Small intestine (tissue), 7 donors: ENCODE data around the gene FNTB. TPM values are rescaled to one million over a fixed set of nuclear protein-coding genes. Genes with fewer than 3 reads are reported as not detected.

ENCODE experiments used
- DNase-seq, 2 donors: peaks; one replicate each; pipeline versions ENCODE4 v3.0.0 to v3.0.0-alpha.2; 2013
- FAIRE-seq: peaks from 2 replicates; lab custom pipeline; 2012; peaks lifted over from hg19 to GRCh38; lab: Jason Lieb, UNC
- H3K27ac ChIP-seq, 3 donors: one replicate each; pipeline ENCODE4 v1.5.1; 2013; ENCODE audit warnings: low read length in 2 of 3, mild to moderate bottlenecking in 2 of 3, control low read depth in 1 of 3, inconsistent platforms in 1 of 3, low read depth in 1 of 3, moderate library complexity in 1 of 3
- H3K27me3 ChIP-seq, 3 donors: one replicate each; pipeline ENCODE4 v1.6.1; 2013; ENCODE audit warnings: low read length in 3 of 3, inconsistent platforms in 1 of 3; ENCODE audit not compliant: control insufficient read depth in 3 of 3, insufficient read depth in 3 of 3
- H3K36me3 ChIP-seq, 3 donors: one replicate each; pipeline ENCODE4 v1.6.1; 2013; ENCODE audit warnings: low read length in 3 of 3, inconsistent platforms in 1 of 3, low read depth in 1 of 3, mild to moderate bottlenecking in 1 of 3, moderate library complexity in 1 of 3; ENCODE audit not compliant: control insufficient read depth in 3 of 3, insufficient read depth in 2 of 3
- H3K4me1 ChIP-seq, 3 donors: one replicate each; pipeline ENCODE4 v1.6.1; 2013; ENCODE audit warnings: low read length in 2 of 3, inconsistent platforms in 1 of 3, low read depth in 1 of 3, mild to moderate bottlenecking in 1 of 3, moderate library complexity in 1 of 3; ENCODE audit not compliant: control insufficient read depth in 3 of 3, insufficient read depth in 2 of 3
- H3K4me3 ChIP-seq, 3 donors: one replicate each; pipeline ENCODE4 v1.5.1; 2013; ENCODE audit warnings: low read length in 3 of 3, control low read depth in 1 of 3, inconsistent platforms in 1 of 3, low read depth in 1 of 3, mild to moderate bottlenecking in 1 of 3, moderate library complexity in 1 of 3
- H3K9me3 ChIP-seq, 2 donors: one replicate each; pipeline ENCODE4 v1.6.1; 2013; ENCODE audit warnings: low read depth in 1 of 2, low read length in 1 of 2; ENCODE audit not compliant: control insufficient read depth in 2 of 2, insufficient read depth in 1 of 2
- WGBS, 3 donors: extraction: QIAGEN DNeasy Blood & Tissue Kit; methylation state at CpG; one replicate each; pipeline ENCODE4 v1.1.7; 2013; 5-methylcytosine and 5-hydroxymethylcytosine counted together
- polyA plus RNA-seq, 4 donors: library from polyadenylated mRNA; stranded (reverse) in 3 of 4; unstranded in 1 of 4; fragments of 200-250 nt in 3 of 4; fragments of 120-200 nt in 1 of 4; gene quantifications; one replicate each; pipeline versions ENCODE4 v1.2.1 to v1.2.3, GENCODE V29; 2013
- donor health status: healthy with polysubstance abuse.
- donor health status: control.
- donor health status: control.
- donor health status: Bipolar disorder and iron deficiency.
- donor health status: healthy.

FNTB gene
- polyA plus RNA-seq, 4 donors: 6.7 to 25.3 (median 8.7) TPM

GRCh38 chr14:64955297-64955696 lies 31.4 kb upstream of the FNTB start:
- Histone ChIP-seq H3K27me3 (no peaks in the 10 kb centered on the region), H3K36me3 (peaks cover 0 to 43% (median 2%) of the 10 kb centered on the region in 3 donors), H3K4me3 (no peak overlapping the region), H3K27ac (no peak overlapping the region), H3K9me3 (no peaks in the 10 kb centered on the region), H3K4me1 (no peaks in the 10 kb centered on the region)
- 78 to 84% (median 84%) methylated on average over 6 of the region's 6 CpGs for WGBS, 3 donors
- FAIRE-seq: no peak
- DNase-seq: no peak

- Histone ChIP-seq H3K27me3 (no peaks in the 10 kb centered on the region), H3K4me1 (no peaks in the 10 kb centered on the region), H3K9me3 (no peaks in the 10 kb centered on the region), H3K27ac (no peak overlapping the region), H3K36me3 (peaks cover 0 to 28% (median 1%) of the 10 kb centered on the region in 3 donors), H3K4me3 (no peak overlapping the region)
- DNase-seq (no peak), FAIRE-seq (no peak)
- 86 to 94% (median 91%) methylated on average over 8 of the region's 8 CpGs for WGBS, 3 donors
Measured at GRCh38 chr14:64956697-64957406, 29.8 kb upstream of the FNTB start.

- Histone ChIP-seq H3K36me3 (peaks cover 0 to 25% (median 0%) of the 10 kb centered on the region in 3 donors), H3K4me3 (no peak overlapping the region), H3K27ac (no peak overlapping the region), H3K27me3 (no peaks in the 10 kb centered on the region), H3K9me3 (no peaks in the 10 kb centered on the region), H3K4me1 (no peaks in the 10 kb centered on the region)
- 90 to 96% (median 90%) methylated on average over 2 of the region's 2 CpGs for WGBS, 3 donors
- FAIRE-seq: no peak
- no peak for DNase-seq
Measured at GRCh38 chr14:64958201-64958600, 28.5 kb upstream of the FNTB start.

GRCh38 chr14:64958743-64959142 lies 28.0 kb upstream of the FNTB start:
- no peak overlapping the region for H3K4me3 ChIP-seq
- no peaks in the 10 kb centered on the region for H3K4me1 ChIP-seq
- H3K9me3 ChIP-seq: no peaks in the 10 kb centered on the region
- no peaks in the 10 kb centered on the region for H3K27me3 ChIP-seq
- DNase-seq (no peak), FAIRE-seq (no peak)
- peaks cover 0 to 30% (median 0%) of the 10 kb centered on the region in 3 donors for H3K36me3 ChIP-seq
- H3K27ac ChIP-seq: no peak overlapping the region
- 90 to 94% (median 93%) methylated on average over 5 of the region's 5 CpGs for WGBS, 3 donors

GRCh38 chr14:64960762-64961276 lies 25.9 kb upstream of the FNTB start:
- Histone ChIP-seq H3K4me3 (no peak overlapping the region), H3K9me3 (peaks cover 0 to 3% of the 10 kb centered on the region in 2 donors), H3K4me1 (no peaks in the 10 kb centered on the region), H3K36me3 (peaks cover 0 to 29% (median 0%) of the 10 kb centered on the region in 3 donors), H3K27me3 (no peaks in the 10 kb centered on the region), H3K27ac (no peak overlapping the region)
- 13 to 43% (median 36%) methylated on average over 4 to 5 of the region's 5 CpGs for WGBS, 3 donors
- no peak for FAIRE-seq
- DNase-seq: no peak

- Histone ChIP-seq H3K4me1 (no peaks in the 10 kb centered on the region), H3K4me3 (no peak overlapping the region), H3K27ac (no peak overlapping the region), H3K9me3 (peaks cover 0 to 3% of the 10 kb centered on the region in 2 donors), H3K27me3 (no peaks in the 10 kb centered on the region), H3K36me3 (peaks cover 0 to 26% (median 0%) of the 10 kb centered on the region in 3 donors)
- 66 to 92% (median 80%) methylated on average over 1 of the region's 1 CpG for WGBS, 3 donors
- DNase-seq: no peak
- no peak for FAIRE-seq
Measured at GRCh38 chr14:64963611-64964010, 23.1 kb upstream of the FNTB start.

- WGBS, 3 donors: 81 to 94% (median 90%) methylated on average over 12 to 15 of the region's 15 CpGs
- no peaks in the 10 kb centered on the region for H3K27me3 ChIP-seq
- no peak overlapping the region for H3K4me3 ChIP-seq
- H3K4me1 ChIP-seq: peaks cover 0 to 5% (median 0%) of the 10 kb centered on the region in 3 donors
- peaks cover 0 to 3% of the 10 kb centered on the region in 2 donors for H3K9me3 ChIP-seq
- H3K36me3 ChIP-seq: peaks cover 0 to 19% (median 0%) of the 10 kb centered on the region in 3 donors
- H3K27ac ChIP-seq: no peak overlapping the region
- no peak for FAIRE-seq
- no peak for DNase-seq
Measured at GRCh38 chr14:64965356-64966000, 21.2 kb upstream of the FNTB start.

GRCh38 chr14:64966976-64967375 lies 19.7 kb upstream of the FNTB start:
- Histone ChIP-seq H3K36me3 (peaks cover 0 to 19% (median 0%) of the 10 kb centered on the region in 3 donors), H3K4me3 (no peak overlapping the region), H3K27ac (no peak overlapping the region), H3K27me3 (peaks cover 0 to 4% (median 0%) of the 10 kb centered on the region in 3 donors), H3K4me1 (peaks cover 4 to 10% (median 9%) of the 10 kb centered on the region in 3 donors), H3K9me3 (peaks cover 0 to 3% of the 10 kb centered on the region in 2 donors)
- 92 to 95% (median 95%) methylated on average over 2 of the region's 2 CpGs for WGBS, 3 donors
- FAIRE-seq (no peak), DNase-seq (no peak)
